HG03103 (cell line): ENCODE measurements around the gene SLC25A22.

Source experiments
- ATAC-seq: cut with Tn5 transposase; IDR thresholded peaks from one replicate; pipeline ENCODE4 v1.9.1; 2021; ENCODE audit warnings: low read depth; ENCODE audit not compliant: unreplicated experiment

SLC25A22 gene

GRCh38 chr11:776263-776560 is 21.9 kb downstream of the SLC25A22 start:
- ATAC-seq = no peak

GRCh38 chr11:774873-775592 is 23.0 kb downstream of the SLC25A22 start:
- no peak for ATAC-seq

- ATAC-seq = no peak
These were observed 24.3 kb downstream of the SLC25A22 start for GRCh38 chr11:773830-774229.

DNA sequence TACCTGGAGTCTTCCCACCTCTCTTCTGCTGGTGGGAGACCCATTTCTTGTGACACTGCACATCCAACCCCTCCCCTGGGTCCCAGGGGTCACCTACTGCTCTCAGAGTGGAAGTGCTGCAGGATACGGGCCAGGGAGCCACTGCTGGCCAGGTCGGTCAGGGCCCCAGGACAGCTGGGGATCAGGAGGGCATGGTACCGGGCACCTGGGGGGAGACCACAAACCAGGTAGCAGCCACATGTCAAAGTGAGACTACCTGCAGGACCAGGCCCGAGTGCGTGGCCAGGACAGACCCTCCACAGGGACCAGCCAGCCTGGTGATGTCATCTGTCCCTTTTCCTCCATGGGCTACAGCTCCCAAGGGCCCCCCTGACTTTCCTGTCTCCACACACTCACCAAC is 24.7 kb downstream of the SLC25A22 start:
- no peak for ATAC-seq

- ATAC-seq = no peak
These were observed 25.4 kb downstream of the SLC25A22 start for GRCh38 chr11:772429-773390.

DNA sequence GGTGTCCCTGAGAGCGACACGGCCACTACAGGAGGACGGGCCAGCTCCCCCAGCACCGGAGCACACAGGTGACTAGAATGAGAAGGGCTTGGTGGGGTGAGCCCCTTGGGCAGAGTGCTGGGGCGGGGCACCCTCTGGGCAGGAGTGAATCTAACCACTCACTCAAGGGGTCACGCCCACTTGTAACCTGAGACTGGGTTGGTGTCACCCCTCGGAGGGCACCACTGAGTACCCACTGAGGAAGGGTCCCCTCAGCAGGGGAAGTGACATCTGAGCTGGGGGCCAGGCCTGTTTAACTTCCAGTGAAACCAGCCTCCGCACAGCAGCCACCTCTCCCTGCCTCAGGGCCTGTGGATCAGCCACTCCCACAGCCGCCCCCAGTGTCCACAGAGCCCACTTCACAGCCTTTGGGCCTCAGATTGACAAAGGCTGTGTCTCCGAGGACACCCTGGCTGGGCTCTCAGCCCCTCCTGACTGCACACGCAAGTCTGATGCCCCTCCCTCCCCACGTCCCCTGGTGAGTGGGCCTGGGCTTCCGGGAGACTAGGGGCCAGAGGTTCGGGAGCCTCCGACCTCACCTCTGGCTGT is 26.4 kb downstream of the SLC25A22 start:
- ATAC-seq = no peak

DNA sequence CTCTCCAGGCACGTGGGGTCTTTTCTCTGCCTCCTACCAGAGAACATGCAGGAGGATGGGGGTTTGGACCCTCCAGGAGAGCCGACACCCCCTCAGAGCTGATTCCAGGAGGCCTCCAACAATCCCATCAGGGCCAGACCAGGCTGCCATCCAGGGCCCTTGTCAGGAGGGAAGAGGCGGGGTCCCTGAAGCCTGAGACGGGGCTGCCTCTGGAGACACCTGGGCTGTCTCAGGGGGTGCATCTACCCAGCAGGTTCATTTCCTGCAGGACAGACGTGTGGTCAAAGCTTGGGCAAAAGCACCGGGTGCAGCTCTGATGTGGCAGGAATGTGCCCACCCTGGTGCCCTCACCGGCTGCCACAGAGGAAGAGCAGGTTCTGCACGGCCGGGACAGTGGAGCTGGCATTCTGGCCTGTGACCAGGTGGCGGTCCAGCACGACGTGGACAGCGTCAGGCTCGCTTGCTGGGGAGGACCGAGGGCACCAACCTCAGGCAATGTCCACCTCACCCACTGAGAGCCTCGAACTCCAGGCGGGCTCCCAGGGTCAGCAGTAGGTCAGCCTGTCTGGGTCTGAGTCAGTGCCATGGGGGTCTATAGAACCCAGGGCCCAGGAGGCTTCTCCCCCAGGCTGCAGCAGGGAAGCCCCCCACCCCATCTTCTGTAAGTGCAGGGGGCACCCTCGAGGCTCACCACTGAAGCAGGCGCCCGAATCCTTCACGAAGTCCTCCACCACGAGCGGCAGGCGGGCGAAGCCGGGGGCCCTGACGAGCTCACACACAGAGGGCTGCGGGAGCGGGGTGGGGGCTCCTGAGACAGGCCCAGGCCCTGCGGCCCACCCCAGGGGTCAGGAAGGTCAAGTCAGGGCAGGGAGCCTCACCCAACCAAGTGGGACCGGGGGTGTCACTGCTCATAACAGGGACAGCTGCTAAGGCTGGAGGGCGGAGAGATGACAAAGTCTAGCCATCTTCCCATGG is 27.2 kb downstream of the SLC25A22 start:
- ATAC-seq = no peak

- ATAC-seq = no peak
These were observed 28.0 kb downstream of the SLC25A22 start for GRCh38 chr11:769887-770641.

DNA sequence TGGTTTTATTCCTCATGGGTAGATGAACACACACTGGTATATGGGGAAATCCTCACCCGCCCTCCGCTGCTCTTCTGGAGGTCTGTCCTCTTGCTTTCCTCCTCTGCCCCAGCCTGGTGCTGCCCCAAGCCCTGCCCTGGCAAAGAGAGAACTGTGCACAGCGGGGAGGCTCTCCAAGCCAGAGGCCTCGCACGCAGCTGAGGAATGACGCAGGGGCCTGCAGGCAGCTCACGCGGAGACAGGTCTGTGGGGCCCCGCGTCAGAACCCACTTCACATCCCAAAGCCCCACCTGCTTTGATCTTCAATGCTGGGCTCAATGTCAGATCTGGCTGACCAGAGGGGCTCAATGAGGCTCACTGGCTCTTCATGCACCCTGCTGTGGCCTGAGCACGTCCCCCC is 30.8 kb downstream of the SLC25A22 start:
- ATAC-seq = no peak

DNA sequence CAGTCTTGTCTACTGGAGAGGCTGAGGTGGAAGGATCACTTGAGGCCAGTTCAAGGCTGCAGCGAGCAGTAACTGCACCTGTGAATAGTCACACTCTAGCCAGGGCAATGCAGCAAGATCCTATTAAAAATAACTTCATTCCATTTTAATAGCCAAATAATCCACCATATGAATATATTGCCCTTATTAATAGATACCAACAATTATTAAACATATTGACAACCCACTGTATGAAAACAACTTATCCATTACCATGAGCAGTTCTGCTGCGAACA is 31.2 kb downstream of the SLC25A22 start:
- no peak for ATAC-seq

- no peak for ATAC-seq
These were observed 31.8 kb downstream of the SLC25A22 start for GRCh38 chr11:766106-766935.

DNA sequence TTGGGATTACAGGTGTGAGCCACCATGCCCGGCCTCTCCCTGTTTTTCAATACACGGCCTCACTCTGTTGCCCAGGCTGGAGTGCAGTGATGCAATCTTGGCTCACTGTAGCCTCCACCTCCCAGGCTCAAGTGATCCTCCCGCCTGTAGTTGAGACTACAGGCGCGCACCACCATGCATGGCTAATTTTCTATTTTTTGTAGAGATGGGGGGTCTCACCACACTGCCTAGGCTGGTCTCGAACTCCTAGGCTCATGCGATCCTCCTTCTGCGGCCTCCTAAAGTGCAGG is 32.3 kb downstream of the SLC25A22 start:
- no peak for ATAC-seq

GRCh38 chr11:765025-765801 is 32.9 kb downstream of the SLC25A22 start:
- ATAC-seq = no peak

GRCh38 chr11:764322-765024 is 33.6 kb downstream of the SLC25A22 start:
- ATAC-seq = no peak

DNA sequence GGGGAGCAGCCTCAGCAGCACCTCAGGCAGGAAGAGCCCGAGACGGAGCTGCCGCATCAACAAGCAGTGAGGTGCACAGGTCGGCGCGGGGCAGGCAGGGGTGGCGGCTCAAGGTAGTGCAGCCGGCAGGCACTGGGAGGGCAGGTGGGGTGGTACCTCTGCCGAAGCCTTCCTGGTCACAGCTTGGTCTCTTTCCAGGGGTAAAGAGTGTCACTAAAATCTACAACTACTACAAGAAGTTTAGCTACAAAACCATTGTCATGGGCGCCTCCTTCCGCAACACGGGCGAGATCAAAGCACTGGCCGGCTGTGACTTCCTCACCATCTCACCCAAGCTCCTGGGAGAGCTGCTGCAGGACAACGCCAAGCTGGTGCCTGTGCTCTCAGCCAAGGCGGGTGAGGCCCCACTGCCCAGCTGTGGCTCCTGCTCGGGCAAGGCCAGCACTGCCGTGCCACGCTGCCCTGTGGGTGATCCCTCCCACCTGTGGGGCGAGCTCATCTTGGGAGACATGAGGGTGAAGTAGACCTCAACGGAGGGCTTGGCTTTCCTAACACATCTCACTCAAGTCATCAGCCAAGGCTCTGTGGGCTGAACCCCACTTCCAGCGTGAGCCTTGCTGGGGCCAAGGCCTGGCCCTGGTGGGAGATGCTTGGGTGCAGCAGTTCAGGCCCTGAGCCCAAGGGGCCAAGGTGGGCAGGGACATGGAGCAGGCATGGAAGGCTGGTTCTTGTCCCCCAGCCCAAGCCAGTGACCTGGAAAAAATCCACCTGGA is 34.3 kb downstream of the SLC25A22 start:
- ATAC-seq = no peak

GRCh38 chr11:763073-763463 is 35.0 kb downstream of the SLC25A22 start:
- no peak for ATAC-seq

DNA sequence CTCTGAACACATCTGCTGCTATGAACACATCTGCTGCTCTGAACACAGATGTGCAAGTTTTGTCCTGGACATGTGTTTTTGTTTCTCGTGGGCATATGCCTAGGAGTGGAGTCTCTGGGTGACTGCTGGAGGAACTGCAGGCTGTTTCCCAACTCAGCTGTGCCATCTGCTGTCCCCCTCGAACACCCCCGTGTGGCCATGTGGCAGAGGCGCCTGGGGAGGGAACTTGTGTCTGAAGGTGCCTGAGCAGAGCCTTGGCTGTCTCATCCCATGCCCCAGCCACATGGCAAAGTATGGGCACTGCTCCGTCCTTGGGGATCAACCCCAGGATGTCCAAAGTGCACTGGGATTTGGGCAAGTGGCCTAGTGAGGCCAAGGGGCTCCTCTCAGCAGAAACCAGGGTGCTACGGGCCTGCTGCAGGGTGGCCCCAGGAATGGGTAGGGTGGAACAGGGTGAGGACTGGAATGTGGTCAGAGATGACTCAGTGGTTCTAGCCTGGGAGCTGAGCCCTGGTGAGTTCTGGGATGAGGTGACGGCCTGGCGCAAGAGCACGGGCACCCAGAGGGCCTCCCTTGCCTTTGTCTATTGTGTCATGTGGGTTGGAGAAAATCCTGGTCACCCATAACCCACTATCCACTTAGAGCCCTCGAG is 35.5 kb downstream of the SLC25A22 start:
- ATAC-seq = no peak
